ENCODE measurements around the gene ROBO3.

The ROBO3 gene

DNA sequence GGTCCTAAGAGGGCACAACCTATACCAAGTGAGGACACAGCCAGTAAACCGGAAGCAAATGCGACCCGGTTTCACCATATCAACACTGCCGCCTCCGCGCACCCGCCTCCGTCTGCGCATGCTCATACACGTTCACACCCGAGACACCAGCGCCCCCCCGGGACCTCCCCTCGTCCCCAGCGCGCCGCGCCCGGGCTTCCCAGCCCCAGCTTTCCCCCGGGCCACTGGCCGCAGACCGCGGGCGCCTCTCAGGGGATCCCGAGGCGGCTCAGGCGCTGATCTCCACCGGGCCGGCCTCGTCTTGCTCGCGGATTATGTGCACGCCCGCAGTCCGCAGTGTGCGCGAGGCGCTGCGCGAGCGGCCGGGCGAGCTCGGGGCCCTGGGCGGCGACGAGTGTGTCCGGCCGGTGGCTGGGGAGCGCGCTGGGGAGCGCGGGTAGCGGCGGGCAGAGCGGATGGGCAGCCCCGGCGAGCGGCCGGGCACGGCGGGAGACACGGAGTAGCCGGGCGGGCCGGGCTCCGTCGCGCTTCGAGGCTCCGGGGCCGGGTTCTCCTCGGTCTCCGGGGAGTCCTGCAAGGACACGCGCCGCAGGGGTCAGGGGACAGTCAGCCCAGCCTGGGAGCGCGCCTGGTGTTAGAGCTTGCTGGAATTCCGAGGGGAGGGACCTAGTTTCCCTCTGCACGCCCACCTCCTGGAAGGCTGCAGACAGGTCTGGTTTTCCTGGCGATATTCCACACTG lies 55.8 kb downstream of the ROBO3 start:
- DNase-seq (ENCODE audit: low spot score), result peak; percentile 76

- DNase-seq (ENCODE audit: low spot score), result no peak
Observed at GRCh38 chr11:124922831-124923230, 57.6 kb downstream of the ROBO3 start.

DNA sequence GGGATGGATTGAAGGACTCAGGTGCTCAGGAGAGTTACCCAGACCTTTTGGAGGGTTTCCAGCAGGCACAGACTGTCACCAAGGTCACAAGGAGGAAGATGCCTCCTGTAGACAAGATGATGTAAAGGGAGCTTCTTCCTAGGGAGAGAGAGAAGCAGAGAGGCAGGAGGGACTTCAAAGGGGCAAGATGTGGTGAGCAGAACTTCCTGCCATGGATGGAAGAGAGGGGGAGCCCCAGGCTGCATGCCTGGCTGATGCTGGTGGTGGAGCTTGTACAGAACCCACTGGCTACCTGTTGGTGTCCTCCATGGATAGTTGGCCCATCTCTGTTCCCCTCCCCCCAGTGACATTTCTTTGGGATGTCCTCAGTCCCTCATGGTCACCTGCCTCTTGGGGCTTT lies 58.1 kb downstream of the ROBO3 start:
- no peak for DNase-seq (ENCODE audit: low spot score)

DNA sequence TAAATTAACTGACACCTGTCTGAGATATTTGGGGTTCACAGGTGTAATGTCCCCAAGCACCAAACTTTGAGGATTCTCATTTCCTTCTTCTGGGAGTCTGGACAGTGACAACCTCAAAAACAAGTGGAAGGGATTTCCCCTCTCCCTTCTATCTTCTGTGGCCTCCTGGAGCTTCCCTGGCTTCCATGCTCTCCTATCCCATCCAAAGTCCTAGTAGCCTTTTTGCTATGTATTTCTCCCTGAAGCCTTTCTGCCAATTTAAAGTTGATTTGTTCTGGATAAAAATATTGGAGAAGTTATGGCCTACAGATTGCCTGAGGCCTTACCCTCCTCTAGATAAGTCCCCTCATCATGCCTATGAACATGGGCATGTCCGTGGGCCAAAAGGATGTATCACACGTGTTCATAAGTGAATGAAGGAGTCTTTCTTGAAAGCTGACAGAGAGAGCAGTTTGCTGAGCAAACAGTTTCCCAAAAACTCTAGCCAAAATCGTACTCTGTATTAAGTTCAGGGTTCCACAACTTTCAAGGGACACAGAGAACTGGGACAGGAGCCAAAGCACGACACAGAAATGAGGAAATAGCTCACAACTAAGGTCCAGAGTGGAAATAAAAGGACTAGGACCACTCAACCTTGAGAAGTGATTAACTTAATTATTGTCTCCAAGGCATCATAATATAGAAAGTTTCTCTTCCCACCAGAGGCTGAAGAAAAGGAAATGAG lies 63.9 kb downstream of the ROBO3 start:
- no peak for DNase-seq (ENCODE audit: low spot score)

DNA sequence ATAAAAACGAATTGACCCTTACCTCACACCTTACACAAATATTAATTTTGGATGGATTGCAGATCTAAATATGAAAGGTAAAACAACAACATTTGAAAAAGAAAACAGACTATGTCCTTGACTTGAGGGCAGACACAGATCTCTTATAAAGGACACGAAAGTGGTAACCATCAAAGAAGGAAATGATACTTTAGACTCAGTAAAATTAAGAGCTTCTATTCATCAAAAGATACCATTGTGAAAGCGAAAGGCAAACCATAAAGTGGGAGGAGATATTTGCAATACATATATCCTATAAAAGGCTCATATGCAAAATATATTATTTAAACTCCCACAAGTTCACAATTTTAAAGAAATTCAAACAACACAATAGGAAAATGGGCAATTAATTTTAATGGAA lies 65.6 kb downstream of the ROBO3 start:
- no peak for DNase-seq (ENCODE audit: low spot score)

All from AG20443 (cell line).